Activated CD8-positive, alpha-beta memory T cell treated with anti-CD3 and anti-CD28 coated beads for 4 hours (primary cell): ENCODE results near the gene MLN.
"Not testable (repeated sequence)": the region's sequence is repeated elsewhere in the genome, so short reads cannot be mapped to it uniquely, and the experiment has no call there.

Source experiments
- DNase-seq, 2 donors: peaks; one replicate each; pipeline ENCODE4 v3.0.0-alpha.2; 2020; ENCODE audit warnings: low read depth in 2 of 2

Gene MLN

GRCh38 chr6:33834401-33835392 is 30.9 kb upstream of the MLN start:
- DNase-seq: no peak

- DNase-seq: no peak
Measured at GRCh38 chr6:33833599-33833998, 29.8 kb upstream of the MLN start.

GRCh38 chr6:33832831-33833230 is 29.0 kb upstream of the MLN start:
- not testable (repeated sequence) for DNase-seq

DNA sequence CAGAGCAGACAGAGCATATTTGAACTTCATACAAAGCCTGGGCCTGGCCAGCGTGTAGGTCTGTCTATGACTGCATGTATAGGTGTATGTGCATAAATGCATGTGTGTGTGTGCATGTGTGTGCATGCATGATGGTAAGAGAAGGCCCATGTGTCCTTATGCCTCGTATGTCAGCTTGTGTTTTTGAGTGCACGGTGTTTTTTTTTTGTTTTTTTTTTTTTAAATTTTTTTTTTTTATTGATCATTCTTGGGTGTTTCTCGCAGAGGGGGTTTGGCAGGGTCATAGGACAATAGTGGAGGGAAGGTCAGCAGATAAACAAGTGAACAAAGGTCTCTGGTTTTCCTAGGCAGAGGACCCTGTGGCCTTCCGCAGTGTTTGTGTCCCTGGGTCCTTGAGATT is 27.9 kb upstream of the MLN start:
- DNase-seq: not testable (repeated sequence)

- DNase-seq: no peak
Measured at GRCh38 chr6:33830635-33831240, 26.9 kb upstream of the MLN start.

DNA sequence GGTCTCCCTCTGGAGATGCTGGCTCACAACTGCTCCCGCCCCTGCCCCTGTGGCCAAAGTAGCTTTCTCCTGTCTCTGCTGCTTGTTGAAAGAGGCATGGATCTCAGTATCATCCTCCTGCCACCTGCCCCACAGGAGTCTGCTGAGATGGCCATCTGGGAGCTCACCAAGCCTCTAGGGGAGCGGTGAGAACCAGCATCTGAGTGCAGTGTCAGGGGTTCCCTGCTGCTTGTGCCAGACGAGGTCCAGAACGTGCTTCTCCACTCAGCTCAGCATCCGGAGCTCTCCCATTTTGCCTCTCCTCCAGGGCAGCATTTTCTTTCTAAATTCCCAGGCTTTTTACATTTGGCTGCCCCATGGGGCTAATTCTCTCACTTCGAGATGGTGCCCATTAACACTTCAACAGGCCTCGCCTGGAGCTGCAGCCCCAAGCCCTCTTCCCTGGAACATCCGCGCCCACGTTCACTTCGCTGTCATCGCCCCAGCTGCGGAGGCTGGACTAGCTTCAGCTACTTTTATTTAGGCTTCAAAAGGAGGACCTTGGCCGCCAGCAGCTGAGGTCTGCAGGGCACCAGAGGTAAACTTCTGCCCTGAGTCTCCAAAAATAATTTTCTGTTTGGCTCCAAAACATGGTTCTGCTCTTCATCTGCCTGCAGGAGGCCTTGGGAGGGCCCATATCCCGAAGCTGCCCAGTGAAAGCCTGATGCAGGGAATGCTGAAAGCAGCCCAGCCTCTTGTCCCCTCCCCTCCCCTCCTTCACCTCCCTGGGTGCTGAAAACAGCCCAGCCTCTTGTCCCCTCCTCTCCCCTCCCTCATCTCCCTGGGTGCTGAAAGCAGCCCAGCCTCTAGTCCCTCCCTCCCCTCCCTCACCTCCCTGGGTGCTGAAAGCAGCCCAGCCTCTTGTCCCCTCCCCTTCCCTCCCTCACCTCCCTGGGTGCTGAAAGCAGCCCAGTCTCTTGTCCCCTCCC is 25.2 kb upstream of the MLN start:
- DNase-seq: no peak

GRCh38 chr6:33828452-33828763 is 24.6 kb upstream of the MLN start:
- DNase-seq: no peak

DNA sequence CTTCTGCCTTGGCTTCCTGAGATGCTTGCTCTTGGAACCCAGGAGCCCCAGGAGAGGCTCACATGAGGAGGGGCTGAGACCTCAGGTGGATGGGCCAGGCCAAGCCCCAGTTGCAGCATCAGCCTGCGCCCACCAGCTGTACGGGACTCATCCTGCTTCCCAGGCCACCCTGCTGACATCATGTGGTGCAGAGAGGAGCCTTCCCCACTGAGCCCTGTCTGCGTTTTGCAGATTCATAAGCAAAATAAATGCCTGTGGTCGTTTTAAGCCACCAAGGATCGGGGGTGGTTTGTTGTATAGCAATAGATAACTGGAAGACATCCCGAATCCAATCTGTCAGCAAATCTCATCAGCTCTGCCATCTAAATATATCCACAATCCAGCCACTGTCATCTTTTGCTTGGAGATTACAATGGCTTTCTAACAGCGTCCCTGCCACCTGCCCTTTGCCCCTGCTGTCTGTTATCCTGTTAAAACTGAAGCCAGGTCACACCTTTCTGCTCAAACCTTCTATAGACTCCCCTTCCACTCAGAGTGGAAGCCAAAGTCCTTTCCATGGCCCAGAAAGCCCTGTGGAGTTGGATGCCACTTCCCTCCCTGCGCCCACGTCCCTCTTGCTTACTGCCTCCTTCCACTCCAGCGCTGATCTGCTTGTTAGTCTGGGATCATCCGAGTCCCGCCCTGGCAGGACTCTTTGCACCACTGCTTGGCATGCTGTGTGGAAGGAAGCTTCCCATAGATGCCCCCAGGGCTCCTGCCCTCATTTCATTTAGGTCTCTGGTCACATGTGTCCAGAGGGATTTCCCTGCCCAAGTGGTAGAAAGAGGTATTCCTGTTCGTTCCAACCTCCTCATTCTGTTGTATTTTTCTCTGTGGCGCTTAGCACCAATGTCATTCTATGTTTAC is 24.0 kb upstream of the MLN start:
- DNase-seq: no peak

GRCh38 chr6:33826537-33826936 is 22.7 kb upstream of the MLN start:
- no peak for DNase-seq

GRCh38 chr6:33824461-33825154 is 20.8 kb upstream of the MLN start:
- DNase-seq: no peak

DNA sequence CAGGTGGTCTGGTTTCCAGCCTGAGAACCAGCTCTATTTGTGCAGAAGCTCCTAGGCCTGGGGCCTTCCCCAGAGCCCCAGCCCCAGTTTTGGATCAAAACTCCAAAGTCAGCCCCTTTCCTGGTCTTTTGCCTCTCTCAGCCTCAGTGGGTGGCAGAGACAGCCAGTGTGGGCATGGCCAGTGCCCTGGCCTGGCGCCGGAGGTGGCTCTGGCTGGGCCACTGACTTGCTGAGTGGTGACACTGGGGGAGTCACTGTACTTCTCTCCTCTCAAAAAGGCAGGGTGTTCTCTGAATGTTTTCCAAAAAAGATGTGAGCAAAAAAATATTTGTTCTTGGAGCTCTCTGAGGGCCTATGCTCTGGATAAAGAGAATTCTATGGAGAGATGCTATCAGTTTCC is 20.0 kb upstream of the MLN start:
- no peak for DNase-seq

DNA sequence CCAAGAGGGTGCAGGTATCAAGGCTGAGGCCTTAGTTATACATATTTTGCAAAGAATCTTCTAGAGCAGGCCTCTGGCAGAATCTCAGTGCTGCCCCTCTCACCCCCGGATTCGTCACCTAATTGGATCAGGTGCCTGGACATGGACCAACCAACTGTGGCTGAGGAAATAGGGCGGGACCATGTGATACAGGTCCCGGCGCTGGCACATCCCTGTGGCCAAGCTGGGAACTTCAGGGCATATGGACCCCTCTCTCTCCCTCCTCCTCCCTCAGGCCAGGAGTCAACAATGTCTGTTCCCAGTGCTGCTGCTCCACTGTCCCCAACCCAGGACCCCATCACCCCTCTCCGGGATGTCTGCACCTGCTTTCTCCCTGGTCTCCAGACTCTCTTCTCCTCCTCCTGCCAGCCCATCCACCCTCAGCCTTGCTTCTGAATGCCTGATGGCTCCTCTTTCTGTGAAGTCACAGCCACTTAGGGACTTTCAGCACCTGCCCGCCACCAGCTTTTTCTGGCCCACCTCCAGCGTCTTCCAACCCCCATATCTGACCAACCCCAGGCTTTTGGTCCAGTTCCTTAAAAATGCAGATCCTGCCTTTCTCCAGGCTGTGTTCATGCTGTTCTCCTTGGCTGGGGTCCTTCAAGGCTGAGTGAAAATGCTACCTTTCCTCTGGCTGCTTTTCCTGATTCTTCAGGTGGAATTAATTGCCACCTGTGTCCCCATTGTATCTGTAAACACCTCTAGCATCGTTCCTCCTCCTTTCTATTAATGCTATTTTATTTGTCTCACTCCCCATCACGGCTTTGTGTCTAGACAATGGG is 19.0 kb upstream of the MLN start:
- DNase-seq: no peak

DNA sequence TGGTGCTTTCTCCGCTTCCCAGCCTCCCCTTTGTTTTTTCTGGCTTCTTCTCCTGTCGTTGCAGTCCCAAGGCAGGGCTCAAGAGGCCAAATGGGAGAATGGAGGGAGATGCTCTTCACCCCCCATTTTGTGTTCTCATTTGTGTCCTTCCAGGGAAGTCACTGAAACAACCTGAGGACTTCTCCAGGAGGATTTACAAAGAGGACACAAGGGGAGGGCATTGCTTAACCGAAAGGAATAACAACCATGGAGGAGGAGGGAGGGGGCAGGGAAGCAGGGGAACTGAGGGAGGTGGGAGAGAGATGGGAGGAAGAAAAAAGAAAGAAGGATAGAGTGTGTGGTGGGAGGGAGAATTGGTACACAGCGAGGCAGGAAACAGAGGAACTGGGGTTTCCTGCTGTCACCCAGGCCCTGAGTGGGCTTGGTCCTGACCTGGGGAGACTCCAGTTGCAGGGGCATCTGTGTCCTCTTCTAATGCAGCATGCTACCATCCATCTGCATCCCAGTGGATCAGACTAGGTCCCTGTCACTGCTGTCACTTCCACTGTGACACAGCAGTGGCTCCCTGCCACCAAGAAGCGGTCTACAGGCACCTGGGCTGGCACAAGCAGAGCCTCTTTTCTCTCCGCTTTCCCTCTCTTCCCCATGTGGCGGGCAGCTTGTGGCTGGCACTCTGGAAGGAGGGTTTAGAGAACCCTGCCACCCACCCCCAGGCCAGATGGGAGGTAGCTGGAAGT is 17.1 kb upstream of the MLN start:
- DNase-seq: no peak

DNA sequence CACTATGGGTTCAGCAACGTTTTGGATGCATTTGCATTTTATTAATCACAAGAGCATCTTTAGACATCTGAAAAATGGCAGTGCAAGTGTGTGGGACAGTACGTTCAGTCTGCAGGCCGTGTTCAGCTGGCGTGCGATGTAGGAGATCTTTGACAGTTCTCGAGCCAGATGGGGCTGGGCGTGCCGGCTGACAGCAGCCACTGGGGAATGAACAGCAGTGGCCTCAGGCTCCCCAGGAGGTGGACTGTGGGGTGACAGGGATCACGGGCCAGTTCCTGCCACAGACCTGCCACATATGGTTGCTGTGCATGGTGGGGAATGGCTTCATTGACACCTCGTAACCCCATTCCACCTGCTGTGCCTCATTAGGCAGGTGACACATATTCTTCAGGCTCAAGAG is 16.4 kb upstream of the MLN start:
- DNase-seq: no peak

GRCh38 chr6:33819021-33819420 is 15.2 kb upstream of the MLN start:
- no peak for DNase-seq

DNA sequence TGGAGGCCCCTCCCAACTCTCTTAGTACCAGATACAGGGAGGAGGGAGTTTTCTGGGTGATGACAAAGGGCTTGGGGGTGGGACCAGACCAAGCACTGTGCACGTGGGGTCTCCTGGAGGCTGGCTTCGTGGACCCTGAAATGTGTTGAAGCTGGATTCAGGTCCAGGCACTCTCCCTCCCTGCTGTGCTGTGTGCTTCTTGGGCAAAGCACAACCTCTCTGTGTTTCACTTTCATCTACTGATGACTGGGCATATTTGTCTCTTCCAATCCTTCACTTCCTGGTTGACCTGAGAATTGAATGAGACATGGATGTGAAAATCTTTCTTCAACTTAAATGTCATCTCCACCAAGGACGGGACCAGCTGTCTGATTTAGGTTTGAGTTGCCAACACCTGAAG is 14.5 kb upstream of the MLN start:
- no peak for DNase-seq

- no peak for DNase-seq
Measured at GRCh38 chr6:33817489-33817888, 13.7 kb upstream of the MLN start.

GRCh38 chr6:33816911-33817310 is 13.1 kb upstream of the MLN start:
- DNase-seq: no peak

- no peak for DNase-seq
Measured at GRCh38 chr6:33815854-33816253, 12.1 kb upstream of the MLN start.
